GM21447 (cell line): Measurements from ENCODE around the gene CDC73.
"Not testable (repeated sequence)": the region's sequence is repeated elsewhere in the genome, so short reads cannot be mapped to it uniquely, and the experiment has no call there.

Experiments
- ATAC-seq: cut with Tn5 transposase; IDR thresholded peaks from one replicate; pipeline ENCODE4 v1.9.1; 2021; ENCODE audit not compliant: unreplicated experiment

The CDC73 gene

GRCh38 chr1:193113992-193114332 is 7.9 kb upstream of the CDC73 start:
- ATAC-seq, result no peak

- ATAC-seq, result no peak
Observed at GRCh38 chr1:193114485-193115095, 7.2 kb upstream of the CDC73 start.

- ATAC-seq, result no peak
Observed at GRCh38 chr1:193115629-193116227, 6.1 kb upstream of the CDC73 start.

GRCh38 chr1:193117167-193117566 is 4.7 kb upstream of the CDC73 start:
- ATAC-seq, result not testable (repeated sequence)

GRCh38 chr1:193118194-193118593 is 3.6 kb upstream of the CDC73 start:
- no peak for ATAC-seq

- no peak for ATAC-seq
Observed at GRCh38 chr1:193118803-193119730, 2.8 kb upstream of the CDC73 start.

GRCh38 chr1:193120604-193121166 is 1.1 kb upstream of the CDC73 start:
- ATAC-seq, result no peak

- ATAC-seq, result no peak
Observed at GRCh38 chr1:193123751-193124150, 1.9 kb downstream of the CDC73 start.

GRCh38 chr1:193125369-193125768 is 3.5 kb downstream of the CDC73 start:
- ATAC-seq, result no peak

GRCh38 chr1:193131266-193131860 is 9.5 kb downstream of the CDC73 start:
- ATAC-seq, result peak; percentile 65

GRCh38 chr1:193140254-193140653 is 18.4 kb downstream of the CDC73 start:
- ATAC-seq, result no peak

- ATAC-seq, result no peak
Observed at GRCh38 chr1:193141804-193142203, 20.0 kb downstream of the CDC73 start.

- no peak for ATAC-seq
Observed at GRCh38 chr1:193142409-193142808, 20.6 kb downstream of the CDC73 start.

- ATAC-seq, result no peak
Observed at GRCh38 chr1:193143285-193143684, 21.5 kb downstream of the CDC73 start.

- no peak for ATAC-seq
Observed at GRCh38 chr1:193144361-193144938, 22.6 kb downstream of the CDC73 start.

- ATAC-seq, result no peak
Observed at GRCh38 chr1:193144999-193145398, 23.2 kb downstream of the CDC73 start.

GRCh38 chr1:193156117-193156821 is 34.4 kb downstream of the CDC73 start:
- ATAC-seq, result no peak

- no peak for ATAC-seq
Observed at GRCh38 chr1:193156822-193157142, 35.0 kb downstream of the CDC73 start.

- no peak for ATAC-seq
Observed at GRCh38 chr1:193157360-193157759, 35.5 kb downstream of the CDC73 start.

- ATAC-seq, result no peak
Observed at GRCh38 chr1:193176113-193176512, 54.3 kb downstream of the CDC73 start.

- no peak for ATAC-seq
Observed at GRCh38 chr1:193176788-193177187, 55.0 kb downstream of the CDC73 start.
